Kidney (tissue), 14 donors: ENCODE results near the gene UBQLN4. TPM values are rescaled to one million over a fixed set of nuclear protein-coding genes. Genes with fewer than 3 reads are reported as not detected.

Source experiments
- DNase-seq, 5 donors: peaks; one replicate each; pipeline ENCODE4 v3.0.0-alpha.2; 2013 to 2020
- FAIRE-seq: peaks from 2 replicates; lab custom pipeline; 2012; peaks lifted over from hg19 to GRCh38; lab: Jason Lieb, UNC
- H3K27ac ChIP-seq, 2 donors: one replicate each; pipeline ENCODE4 v1.7.0; 2013; ENCODE audit warnings: low read depth in 2 of 2, low read length in 2 of 2, inconsistent platforms in 1 of 2
- H3K27me3 ChIP-seq: one replicate; pipeline ENCODE4 v1.7.1; 2013; ENCODE audit warnings: low read length, inconsistent platforms; ENCODE audit not compliant: control insufficient read depth, insufficient read depth
- H3K36me3 ChIP-seq, 3 donors: one replicate each; pipeline versions ENCODE4 v1.7.0 to v1.7.1; 2013; ENCODE audit warnings: low read length in 3 of 3, control low read depth in 1 of 3, inconsistent platforms in 1 of 3; ENCODE audit not compliant: insufficient read depth in 3 of 3, control insufficient read depth in 2 of 3
- H3K4me1 ChIP-seq, 3 donors: one replicate each; pipeline versions ENCODE4 v1.7.0 to v1.7.1; 2013; ENCODE audit warnings: low read length in 3 of 3, inconsistent platforms in 1 of 3, low read depth in 1 of 3; ENCODE audit not compliant: control insufficient read depth in 2 of 3, insufficient read depth in 2 of 3
- H3K4me3 ChIP-seq, 3 donors: one replicate each; pipeline versions ENCODE4 v1.7.0 to v1.8.1; 2013; ENCODE audit warnings: low read length in 3 of 3, control low read depth in 1 of 3, inconsistent platforms in 1 of 3
- H3K9ac ChIP-seq, 3 donors: one replicate each; pipeline versions ENCODE4 v1.7.0 to v1.7.1; 2013; ENCODE audit warnings: low read length in 3 of 3, control low read depth in 1 of 3, inconsistent platforms in 1 of 3
- H3K9me3 ChIP-seq, 3 donors: one replicate each; pipeline versions ENCODE4 v1.7.0 to v1.7.1; 2013; ENCODE audit warnings: low read length in 3 of 3, control low read depth in 1 of 3, inconsistent platforms in 1 of 3; ENCODE audit not compliant: control insufficient read depth in 2 of 3, insufficient read depth in 1 of 3
- intact Hi-C: fragments of 100-400 bp; cut with DNase I; formaldehyde crosslinking; loops from one replicate; pipeline ENCODE4 v1.11.1; 2022
- polyA plus RNA-seq: library from polyadenylated mRNA; stranded (reverse); fragments of 350-450 nt; fragmentation: Illumina TruSeq; extraction: RNeasy Lipid Tissue Mini Kit (QIAGEN cat#74804); gene quantifications from one replicate; pipeline ENCODE4 v1.2.3, GENCODE V29; 2014; ENCODE audit warnings: low read depth, low replicate concordance; ENCODE audit not compliant: insufficient read depth
- total RNA-seq: library from RNA; stranded (reverse); fragmentation: NEBNext Ultra II Directional; extraction: Animal tissue kit (Norgen Biotek cat#: 25700); gene quantifications from one replicate; pipeline ENCODE4 v1.2.1, GENCODE V29; 2021
- TF ChIP-seq, protein P1 (sequence below): IDR thresholded peaks from 3 replicates; pipeline ENCODE4 v1.5.1; 2012; ENCODE audit warnings: mild to moderate bottlenecking, moderate library complexity, borderline replicate concordance; ENCODE audit not compliant: insufficient read depth; ENCODE audit errors: extremely low read depth
- donor health status: control.
- donor health status: control.
- donor health status: control.
- donor health status: control.
- donor health status: control.
- donor health status: DM: yes; HTN: yes; CAD: no.
- donor health status: Normal renal cell carcinoma (clear cell type).

The UBQLN4 gene
- total and polyA plus RNA-seq, 2 donors from 2014 or later = 24.5 to 24.6 TPM

- FAIRE-seq (no peak), DNase-seq (no peak)
- Histone ChIP-seq H3K4me3 (peak overlapping the region in 2 of 3 donors; percentile 76 to 79), H3K27me3 (no peaks in the 10 kb centered on the region), H3K36me3 (peaks cover 0 to 2% (median 0%) of the 10 kb centered on the region in 3 donors), H3K4me1 (peaks cover 0 to 4% (median 0%) of the 10 kb centered on the region in 3 donors), H3K9me3 (no peaks in the 10 kb centered on the region), H3K9ac (peak overlapping the region in 1 of 3 donors; percentile 1), H3K27ac (no peak overlapping the region)
- intact Hi-C loops = no loop called here
- TF ChIP-seq, protein P1, sequence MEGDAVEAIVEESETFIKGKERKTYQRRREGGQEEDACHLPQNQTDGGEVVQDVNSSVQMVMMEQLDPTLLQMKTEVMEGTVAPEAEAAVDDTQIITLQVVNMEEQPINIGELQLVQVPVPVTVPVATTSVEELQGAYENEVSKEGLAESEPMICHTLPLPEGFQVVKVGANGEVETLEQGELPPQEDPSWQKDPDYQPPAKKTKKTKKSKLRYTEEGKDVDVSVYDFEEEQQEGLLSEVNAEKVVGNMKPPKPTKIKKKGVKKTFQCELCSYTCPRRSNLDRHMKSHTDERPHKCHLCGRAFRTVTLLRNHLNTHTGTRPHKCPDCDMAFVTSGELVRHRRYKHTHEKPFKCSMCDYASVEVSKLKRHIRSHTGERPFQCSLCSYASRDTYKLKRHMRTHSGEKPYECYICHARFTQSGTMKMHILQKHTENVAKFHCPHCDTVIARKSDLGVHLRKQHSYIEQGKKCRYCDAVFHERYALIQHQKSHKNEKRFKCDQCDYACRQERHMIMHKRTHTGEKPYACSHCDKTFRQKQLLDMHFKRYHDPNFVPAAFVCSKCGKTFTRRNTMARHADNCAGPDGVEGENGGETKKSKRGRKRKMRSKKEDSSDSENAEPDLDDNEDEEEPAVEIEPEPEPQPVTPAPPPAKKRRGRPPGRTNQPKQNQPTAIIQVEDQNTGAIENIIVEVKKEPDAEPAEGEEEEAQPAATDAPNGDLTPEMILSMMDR = no peak
Measured at GRCh38 chr1:156075775-156076204, 22.2 kb upstream of the UBQLN4 start.

DNA sequence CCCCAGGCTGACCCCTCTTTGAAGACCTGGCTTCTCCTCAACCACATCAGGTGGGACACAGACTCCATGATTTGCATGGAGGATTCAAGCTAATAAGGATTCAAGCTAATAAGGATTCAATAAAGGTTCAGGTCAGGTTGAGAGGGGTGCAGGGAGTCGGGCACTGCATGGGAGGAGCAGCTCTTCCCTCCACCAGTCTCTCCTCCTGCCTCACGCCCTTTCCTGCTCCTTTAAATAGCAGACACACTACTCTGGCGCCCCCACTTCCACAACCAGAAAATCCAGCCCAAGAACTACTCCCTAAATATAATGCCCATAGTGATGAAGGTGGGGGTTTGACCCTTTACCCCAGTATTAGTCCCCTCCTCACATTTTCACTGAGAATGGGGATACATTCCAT lies 21.6 kb upstream of the UBQLN4 start:
- Histone ChIP-seq H3K4me1 (peaks cover 0 to 4% (median 0%) of the 10 kb centered on the region in 3 donors), H3K9ac (peak overlapping the region in 1 of 3 donors; percentile 1), H3K36me3 (peaks cover 0 to 2% (median 0%) of the 10 kb centered on the region in 3 donors), H3K9me3 (no peaks in the 10 kb centered on the region), H3K4me3 (no peak overlapping the region), H3K27me3 (no peaks in the 10 kb centered on the region), H3K27ac (no peak overlapping the region)
- no peak for FAIRE-seq
- intact Hi-C loops = no loop called here
- DNase-seq = no peak
- TF ChIP-seq, protein P1 = no peak

- TF ChIP-seq, protein P1 = no peak
- intact Hi-C loops = no loop called here
- Histone ChIP-seq H3K9ac (no peak overlapping the region), H3K4me1 (peaks cover 0 to 4% (median 0%) of the 10 kb centered on the region in 3 donors), H3K4me3 (no peak overlapping the region), H3K27ac (no peak overlapping the region), H3K9me3 (no peaks in the 10 kb centered on the region), H3K27me3 (no peaks in the 10 kb centered on the region), H3K36me3 (peaks cover 0 to 2% (median 0%) of the 10 kb centered on the region in 3 donors)
- FAIRE-seq = no peak
- no peak for DNase-seq
Measured at GRCh38 chr1:156074661-156075060, 21.1 kb upstream of the UBQLN4 start.

GRCh38 chr1:156073740-156074139 lies 20.1 kb upstream of the UBQLN4 start:
- Histone ChIP-seq H3K4me3 (no peak overlapping the region), H3K9ac (no peak overlapping the region), H3K9me3 (no peaks in the 10 kb centered on the region), H3K27ac (no peak overlapping the region), H3K36me3 (peaks cover 0 to 2% (median 0%) of the 10 kb centered on the region in 3 donors), H3K27me3 (no peaks in the 10 kb centered on the region), H3K4me1 (peaks cover 0 to 4% (median 0%) of the 10 kb centered on the region in 3 donors)
- intact Hi-C loops = no loop called here
- TF ChIP-seq, protein P1 = no peak
- DNase-seq (peak in 3 of 5 donors; percentile 66 to 79 (median 69)), FAIRE-seq (no peak)
